Peyer's patch (tissue), 4 donors: ENCODE results near the gene GLMN.

Source experiments
- POLR2A ChIP-seq, 2 donors: fragments of 450-650 bp; IDR thresholded peaks; one replicate each; pipeline ENCODE4 v1.5.1; 2017; ENCODE audit warnings: antibody characterized with exemption in 2 of 2, mild to moderate bottlenecking in 2 of 2, moderate library complexity in 2 of 2
- TF ChIP-seq, protein P1 (sequence below), 6 experiments: fragments of 450-650 bp in 4 of 6; fragments of 200-600 bp in 2 of 6; sonication (generic) in 1 of 6; IDR thresholded peaks; one replicate each; pipeline ENCODE4 v1.5.1; 2017 to 2019; ENCODE audit warnings: antibody characterized with exemption in 6 of 6, mild to moderate bottlenecking in 3 of 6, moderate library complexity in 1 of 6

DNA sequence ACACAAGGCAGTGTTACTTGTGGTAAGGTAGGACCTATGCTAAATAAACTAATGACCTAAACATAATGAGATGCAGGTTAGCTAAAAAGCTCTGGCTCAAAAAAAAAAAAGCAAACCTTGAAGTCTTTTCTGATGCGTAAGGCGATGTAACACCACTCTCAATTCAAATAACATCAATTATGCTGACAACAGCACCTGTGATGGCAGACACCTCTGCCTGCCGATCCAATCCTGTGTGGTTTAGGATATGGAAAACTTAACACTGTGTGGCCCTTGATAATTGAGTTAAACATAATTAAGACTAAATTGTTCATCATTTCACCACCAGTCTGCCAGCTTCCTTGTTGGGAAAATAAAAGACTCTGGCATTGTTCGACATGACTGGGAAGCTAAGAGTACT, 9.2 kb upstream of the GLMN start:
- TF ChIP-seq, protein P1, sequence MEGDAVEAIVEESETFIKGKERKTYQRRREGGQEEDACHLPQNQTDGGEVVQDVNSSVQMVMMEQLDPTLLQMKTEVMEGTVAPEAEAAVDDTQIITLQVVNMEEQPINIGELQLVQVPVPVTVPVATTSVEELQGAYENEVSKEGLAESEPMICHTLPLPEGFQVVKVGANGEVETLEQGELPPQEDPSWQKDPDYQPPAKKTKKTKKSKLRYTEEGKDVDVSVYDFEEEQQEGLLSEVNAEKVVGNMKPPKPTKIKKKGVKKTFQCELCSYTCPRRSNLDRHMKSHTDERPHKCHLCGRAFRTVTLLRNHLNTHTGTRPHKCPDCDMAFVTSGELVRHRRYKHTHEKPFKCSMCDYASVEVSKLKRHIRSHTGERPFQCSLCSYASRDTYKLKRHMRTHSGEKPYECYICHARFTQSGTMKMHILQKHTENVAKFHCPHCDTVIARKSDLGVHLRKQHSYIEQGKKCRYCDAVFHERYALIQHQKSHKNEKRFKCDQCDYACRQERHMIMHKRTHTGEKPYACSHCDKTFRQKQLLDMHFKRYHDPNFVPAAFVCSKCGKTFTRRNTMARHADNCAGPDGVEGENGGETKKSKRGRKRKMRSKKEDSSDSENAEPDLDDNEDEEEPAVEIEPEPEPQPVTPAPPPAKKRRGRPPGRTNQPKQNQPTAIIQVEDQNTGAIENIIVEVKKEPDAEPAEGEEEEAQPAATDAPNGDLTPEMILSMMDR (IDR thresholded peaks at IDR 0.05), result no peak
- TF ChIP-seq POLR2A (IDR thresholded peaks at IDR 0.05), result no peak
